ENCODE results near the gene CDC42BPG. TPM values are rescaled to one million over a fixed set of nuclear protein-coding genes. Genes with fewer than 3 reads are reported as not detected.
A peak's percentile ranks its signal among the peaks of the same experiment; 100 is the strongest.

Gene CDC42BPG
- total RNA-seq, 2 donors from 2014 or later, result 0.37 to 0.71 TPM

GRCh38 chr11:64864473-64865285 is 20.2 kb upstream of the CDC42BPG start:
- Mint-ChIP-seq H3K4me3 (peak overlapping the region; percentile 78), H3K27ac (peak overlapping the region; percentile 93), H3K4me1 (peaks cover 52% of the 10 kb centered on the region), H3K36me3 (ENCODE audit: low read depth) (peaks cover 64% of the 10 kb centered on the region), H3K27me3 (no peaks in the 10 kb centered on the region), H3K9me3 (no peaks in the 10 kb centered on the region)
- ATAC-seq (replicated peaks), result peak; percentile 71

- Mint-ChIP-seq H3K36me3 (ENCODE audit: low read depth) (peaks cover 66% of the 10 kb centered on the region), H3K4me1 (peaks cover 48% of the 10 kb centered on the region), H3K9me3 (no peaks in the 10 kb centered on the region), H3K4me3 (peak overlapping the region; percentile 78), H3K27me3 (no peaks in the 10 kb centered on the region), H3K27ac (peak overlapping the region; percentile 93)
- ATAC-seq (replicated peaks), result no peak
Measured at GRCh38 chr11:64864135-64864472, 19.7 kb upstream of the CDC42BPG start.

DNA sequence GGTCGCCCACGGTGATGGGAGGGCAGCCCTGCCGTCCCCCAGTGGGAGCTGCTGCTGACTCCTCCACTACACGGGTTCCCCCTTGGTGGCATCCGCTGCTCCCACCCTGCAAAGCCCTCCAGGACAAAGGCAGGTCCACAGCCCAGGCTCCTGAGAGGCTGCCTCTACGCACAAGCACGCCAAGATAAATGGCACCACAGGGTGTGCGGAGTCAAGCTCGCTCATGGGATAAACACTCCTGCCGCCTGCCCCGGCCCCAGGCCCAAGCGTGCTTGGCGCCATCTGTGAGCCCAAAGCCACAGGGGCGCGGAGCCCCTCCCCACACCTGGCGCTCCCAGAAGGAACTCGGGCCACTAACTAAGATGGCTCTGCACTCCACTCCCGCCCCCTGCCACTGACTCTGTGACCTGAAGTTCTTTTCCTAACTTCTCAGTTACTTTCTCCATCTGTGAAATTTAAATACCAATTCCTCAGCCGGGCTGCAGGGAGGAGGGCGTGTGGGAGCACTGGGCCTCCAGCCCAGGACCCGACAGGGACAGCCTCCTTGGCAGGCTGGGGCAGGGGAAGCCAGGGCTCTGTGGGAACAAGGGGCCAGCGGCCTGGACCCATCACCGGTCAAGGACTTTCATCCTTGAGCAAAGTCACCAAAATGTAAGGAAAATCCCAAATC is 19.1 kb upstream of the CDC42BPG start:
- peak overlapping the region; percentile 78 for H3K4me3 Mint-ChIP-seq
- H3K9me3 Mint-ChIP-seq, result no peaks in the 10 kb centered on the region
- peaks cover 42% of the 10 kb centered on the region for H3K4me1 Mint-ChIP-seq
- no peaks in the 10 kb centered on the region for H3K27me3 Mint-ChIP-seq
- ATAC-seq (replicated peaks), result no peak
- H3K36me3 Mint-ChIP-seq (ENCODE audit: low read depth), result peaks cover 66% of the 10 kb centered on the region
- peak overlapping the region; percentile 93 for H3K27ac Mint-ChIP-seq

DNA sequence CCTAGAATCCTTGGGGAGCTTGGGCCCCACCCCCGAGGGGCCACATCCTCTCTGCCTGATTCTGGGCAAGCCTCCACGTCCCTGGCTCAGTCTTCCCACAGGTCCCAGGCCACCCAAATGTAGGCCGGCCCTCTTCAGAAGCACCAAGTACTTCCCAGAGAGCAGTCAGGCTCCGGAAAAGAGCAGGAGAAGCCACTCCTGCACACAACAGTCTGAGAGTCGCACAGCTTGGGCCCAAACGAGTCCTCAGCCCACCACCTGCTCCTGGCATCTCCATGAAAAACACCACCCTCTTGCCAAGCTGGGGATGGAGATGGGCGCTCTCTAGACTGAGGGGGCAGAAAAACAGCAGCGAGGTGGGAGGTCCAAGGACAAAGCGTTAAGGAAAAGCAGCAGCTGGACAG is 18.5 kb upstream of the CDC42BPG start:
- Mint-ChIP-seq H3K27ac (peak overlapping the region; percentile 93), H3K27me3 (no peaks in the 10 kb centered on the region), H3K4me1 (peaks cover 37% of the 10 kb centered on the region), H3K9me3 (no peaks in the 10 kb centered on the region), H3K36me3 (ENCODE audit: low read depth) (peaks cover 66% of the 10 kb centered on the region), H3K4me3 (peak overlapping the region; percentile 78)
- ATAC-seq (replicated peaks), result no peak

- ATAC-seq (replicated peaks), result no peak
- Mint-ChIP-seq H3K27ac (peak overlapping the region; percentile 93), H3K9me3 (no peaks in the 10 kb centered on the region), H3K4me1 (peaks cover 33% of the 10 kb centered on the region), H3K4me3 (peak overlapping the region; percentile 78), H3K36me3 (ENCODE audit: low read depth) (peaks cover 69% of the 10 kb centered on the region), H3K27me3 (no peaks in the 10 kb centered on the region)
Measured at GRCh38 chr11:64861227-64861975, 16.9 kb upstream of the CDC42BPG start.

DNA sequence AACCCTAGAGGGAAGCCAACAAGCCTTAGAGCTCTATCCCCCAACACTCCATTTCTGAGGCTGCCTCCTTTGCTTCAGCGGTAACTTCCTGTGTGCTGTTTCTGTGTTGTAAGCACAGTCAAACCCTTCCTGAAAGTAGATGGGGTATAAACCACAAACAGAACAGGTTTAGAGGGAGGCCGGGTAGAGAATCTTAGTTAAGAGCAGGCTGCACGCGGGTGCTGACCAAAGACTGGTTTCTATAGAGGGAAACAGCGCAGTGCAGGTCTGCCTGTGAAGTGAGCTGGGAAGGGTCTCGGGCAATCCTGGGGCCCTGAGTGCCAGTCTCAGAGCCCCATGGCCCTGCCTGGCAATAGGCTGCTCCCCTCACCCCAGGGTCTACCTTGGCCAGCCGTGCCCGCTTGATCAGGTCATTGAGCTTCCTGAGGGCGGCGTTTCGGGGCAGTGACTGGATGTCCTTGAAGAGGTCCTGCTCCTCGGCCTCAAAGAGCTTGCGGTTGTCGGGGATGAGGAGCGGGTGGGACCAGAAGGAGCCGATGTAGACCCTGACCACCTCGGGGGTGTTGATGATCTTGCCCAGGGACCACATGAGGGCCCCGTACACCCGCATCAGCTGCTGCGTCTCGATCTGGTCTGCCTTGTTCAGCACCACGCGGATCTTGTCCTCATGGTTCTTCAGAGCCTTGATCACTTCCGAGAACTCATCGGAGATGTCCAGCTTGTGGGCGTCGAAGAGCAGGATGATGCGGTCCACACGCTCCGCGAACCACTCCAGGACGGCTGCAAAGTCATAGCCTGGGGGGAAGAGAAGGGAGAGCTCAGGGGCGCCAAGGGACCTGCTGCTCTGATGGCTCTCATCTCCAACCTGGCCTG is 15.3 kb upstream of the CDC42BPG start:
- peaks cover 72% of the 10 kb centered on the region for H3K36me3 Mint-ChIP-seq (ENCODE audit: low read depth)
- H3K27ac Mint-ChIP-seq, result peak overlapping the region; percentile 87
- H3K4me3 Mint-ChIP-seq, result peak overlapping the region; percentile 78
- ATAC-seq (replicated peaks), result peak; percentile 63
- H3K9me3 Mint-ChIP-seq, result no peaks in the 10 kb centered on the region
- H3K4me1 Mint-ChIP-seq, result peaks cover 36% of the 10 kb centered on the region
- H3K27me3 Mint-ChIP-seq, result no peaks in the 10 kb centered on the region

DNA sequence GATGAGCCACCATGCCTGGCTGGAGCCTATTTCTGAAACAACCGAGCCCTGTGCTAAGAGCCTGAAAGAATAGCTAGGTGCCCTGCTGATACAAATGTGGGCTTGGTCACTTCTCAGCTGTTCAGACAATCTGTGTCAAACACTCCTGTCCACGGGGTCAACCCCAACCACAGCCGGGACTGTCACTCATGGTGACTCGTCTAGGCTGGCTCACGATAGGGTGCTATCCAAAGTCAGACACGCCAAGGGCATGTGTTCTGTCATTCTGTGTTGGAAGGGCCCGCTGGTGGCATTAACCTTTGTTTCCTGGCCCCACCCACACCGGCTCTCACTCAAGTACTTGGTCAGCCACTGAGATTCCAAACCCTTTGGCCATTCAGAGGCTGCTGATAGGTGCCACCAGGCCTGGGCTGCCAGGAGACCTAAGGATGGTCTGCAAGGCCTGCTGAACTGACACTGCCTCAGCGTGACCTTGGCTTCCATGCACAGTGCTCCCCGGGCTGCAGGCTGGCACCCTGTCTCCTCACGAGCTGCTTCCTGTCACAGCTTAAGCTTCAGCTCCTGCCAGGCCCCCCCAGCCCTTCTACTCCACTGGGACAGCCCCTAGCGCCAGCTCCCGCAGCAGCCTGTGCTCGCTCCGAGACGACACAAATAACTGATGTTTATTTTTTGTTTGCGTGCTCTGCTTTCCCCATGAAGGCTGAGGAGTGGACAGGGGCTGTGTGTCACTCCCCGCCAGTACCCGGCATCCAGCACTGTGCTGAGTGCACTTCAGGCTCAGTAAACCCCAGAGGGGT is 14.2 kb upstream of the CDC42BPG start:
- H3K36me3 Mint-ChIP-seq (ENCODE audit: low read depth), result peaks cover 80% of the 10 kb centered on the region
- peak; percentile 66 for ATAC-seq (replicated peaks)

DNA sequence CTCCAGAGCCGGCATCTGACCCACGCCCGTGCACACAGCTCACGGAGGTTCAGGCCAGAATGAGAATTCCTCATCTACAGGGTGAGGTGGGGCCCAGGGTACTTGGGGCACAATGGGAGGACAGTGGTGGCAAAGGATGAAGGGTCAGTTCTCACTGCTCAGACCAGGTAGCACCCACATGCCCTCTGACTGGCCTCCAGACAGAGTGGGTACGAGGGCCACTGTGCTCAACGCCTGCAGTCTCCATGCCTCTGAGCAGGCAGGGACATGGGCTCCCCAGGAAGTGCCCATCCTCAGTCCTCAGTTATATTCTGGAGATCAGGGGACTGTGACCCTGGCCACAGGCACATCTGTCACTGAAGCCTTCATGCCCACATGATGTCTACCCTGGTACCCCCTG is 13.0 kb upstream of the CDC42BPG start:
- Mint-ChIP-seq H3K27me3 (no peaks in the 10 kb centered on the region), H3K9me3 (no peaks in the 10 kb centered on the region), H3K4me3 (peak overlapping the region; percentile 29), H3K36me3 (ENCODE audit: low read depth) (peaks cover 91% of the 10 kb centered on the region), H3K27ac (no peak overlapping the region), H3K4me1 (peaks cover 46% of the 10 kb centered on the region)
- no peak for ATAC-seq (replicated peaks)

More for the DNA sequence above, 14.2 kb upstream of the CDC42BPG start:
- peak overlapping the region; percentile 78 for H3K4me3 Mint-ChIP-seq
- H3K9me3 Mint-ChIP-seq, result no peaks in the 10 kb centered on the region
- no peaks in the 10 kb centered on the region for H3K27me3 Mint-ChIP-seq
- peaks cover 42% of the 10 kb centered on the region for H3K4me1 Mint-ChIP-seq
- H3K27ac Mint-ChIP-seq, result peak overlapping the region; percentile 87

GRCh38 chr11:64856382-64857227 is 12.2 kb upstream of the CDC42BPG start:
- Mint-ChIP-seq H3K27me3 (no peaks in the 10 kb centered on the region), H3K4me3 (peak overlapping the region; percentile 87), H3K27ac (peak overlapping the region; percentile 84), H3K9me3 (no peaks in the 10 kb centered on the region), H3K4me1 (peaks cover 45% of the 10 kb centered on the region), H3K36me3 (ENCODE audit: low read depth) (peaks cover 95% of the 10 kb centered on the region)
- ATAC-seq (replicated peaks), result peak; percentile 51

- ATAC-seq (replicated peaks), result no peak
- Mint-ChIP-seq H3K27me3 (no peaks in the 10 kb centered on the region), H3K4me3 (peak overlapping the region; percentile 87), H3K4me1 (peaks cover 48% of the 10 kb centered on the region), H3K36me3 (ENCODE audit: low read depth) (peaks cover 91% of the 10 kb centered on the region), H3K27ac (peak overlapping the region; percentile 84), H3K9me3 (no peaks in the 10 kb centered on the region)
Measured at GRCh38 chr11:64855596-64856304, 11.3 kb upstream of the CDC42BPG start.

GRCh38 chr11:64854534-64855502 is 10.4 kb upstream of the CDC42BPG start:
- H3K27ac Mint-ChIP-seq, result peak overlapping the region; percentile 84
- no peak for ATAC-seq (replicated peaks)
- H3K27me3 Mint-ChIP-seq, result no peaks in the 10 kb centered on the region
- H3K4me3 Mint-ChIP-seq, result peak overlapping the region; percentile 87
- no peaks in the 10 kb centered on the region for H3K9me3 Mint-ChIP-seq
- H3K4me1 Mint-ChIP-seq, result peaks cover 42% of the 10 kb centered on the region
- H3K36me3 Mint-ChIP-seq (ENCODE audit: low read depth), result peaks cover 84% of the 10 kb centered on the region
